HAP-1 (cell line): ENCODE results near the gene SOCS6.
"Not testable (repeated sequence)": the region's sequence is repeated elsewhere in the genome, so short reads cannot be mapped to it uniquely, and the experiment has no call there.

Source experiments
- DNase-seq, 2 experiments: peaks; one replicate each; pipeline ENCODE4 v3.0.0-alpha.2; 2016 to 2020; ENCODE audit warnings: low spot score in 2 of 2
- H3K27me3 ChIP-seq: fragments of 250-450 bp; sonication (Bioruptor Pico); 2 replicates; pipeline ENCODE4 v1.5.1; 2020; ENCODE audit warnings: low read depth, mild to moderate bottlenecking, moderate library complexity
- H3K36me3 ChIP-seq: fragments of 250-450 bp; sonication (Bioruptor Pico); replicated peaks from 2 replicates; pipeline ENCODE4 v1.5.1; 2020; ENCODE audit warnings: mild to moderate bottlenecking
- H3K4me1 ChIP-seq: fragments of 250-450 bp; sonication (Bioruptor Pico); 2 replicates; pipeline ENCODE4 v1.5.1; 2020; ENCODE audit warnings: mild to moderate bottlenecking
- H3K4me3 ChIP-seq: fragments of 250-450 bp; sonication (Bioruptor Pico); 2 replicates; pipeline ENCODE4 v1.5.1; 2020; ENCODE audit warnings: mild to moderate bottlenecking, moderate library complexity
- H3K9me3 ChIP-seq: fragments of 250-450 bp; sonication (Bioruptor Pico); 2 replicates; pipeline ENCODE4 v1.5.1; 2020; ENCODE audit warnings: mild to moderate bottlenecking, moderate library complexity
- in situ Hi-C: fragments of 300-500 bp; cut with MboI; formaldehyde crosslinking; loops from 3 replicates; pipeline ENCODE4 v1.14.3; 2020; ENCODE audit warnings: low sequenced_read_pairs, inconsistent platforms, mixed read lengths

SOCS6 gene

DNA sequence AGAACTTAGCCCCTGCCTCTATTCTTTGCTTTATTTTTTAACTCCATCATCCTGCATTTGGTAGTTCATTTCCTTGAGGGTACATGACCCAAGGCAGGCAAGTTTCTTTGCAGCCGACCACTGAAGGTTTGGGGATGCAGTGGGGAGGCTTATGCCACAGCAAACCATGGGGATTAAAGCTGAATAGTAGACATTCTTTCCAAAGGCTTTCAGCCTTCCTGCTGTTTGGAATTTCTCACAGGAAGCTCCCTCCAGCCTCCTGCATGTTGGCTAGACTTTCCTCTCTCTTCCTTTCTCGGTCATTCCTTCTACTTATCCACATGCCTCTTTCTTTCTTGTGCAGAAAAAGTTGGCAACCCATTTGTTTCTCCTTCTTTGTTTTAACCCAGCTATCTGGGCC lies 77.3 kb downstream of the SOCS6 start:
- Histone ChIP-seq H3K27me3 (no peaks in the 10 kb centered on the region), H3K4me3 (no peak overlapping the region), H3K9me3 (no peaks in the 10 kb centered on the region), H3K36me3 (no peaks in the 10 kb centered on the region), H3K4me1 (no peaks in the 10 kb centered on the region)
- in situ Hi-C loops = no loop called here
- DNase-seq = no peak

DNA sequence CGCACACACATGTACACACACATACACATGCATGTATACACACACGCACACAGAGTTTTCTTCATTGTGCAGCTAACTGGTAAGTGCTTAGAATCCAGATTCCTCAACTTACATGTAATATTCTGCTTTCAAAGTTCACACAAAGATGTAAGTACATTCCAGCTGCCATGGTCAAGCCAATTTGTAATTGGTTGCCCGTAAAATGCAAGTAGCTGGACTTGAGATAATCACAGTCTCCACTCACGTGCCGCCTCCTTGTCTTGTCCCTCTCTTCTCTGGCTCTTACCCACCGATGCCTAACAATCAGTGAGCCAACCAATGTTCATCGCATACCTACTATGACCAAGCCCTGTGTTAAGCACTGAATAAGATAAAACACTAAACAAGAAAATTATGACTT lies 77.8 kb downstream of the SOCS6 start:
- Histone ChIP-seq H3K4me3 (no peak overlapping the region), H3K27me3 (no peaks in the 10 kb centered on the region), H3K36me3 (no peaks in the 10 kb centered on the region), H3K4me1 (no peaks in the 10 kb centered on the region), H3K9me3 (no peaks in the 10 kb centered on the region)
- in situ Hi-C loops = no loop called here
- DNase-seq = no peak

DNA sequence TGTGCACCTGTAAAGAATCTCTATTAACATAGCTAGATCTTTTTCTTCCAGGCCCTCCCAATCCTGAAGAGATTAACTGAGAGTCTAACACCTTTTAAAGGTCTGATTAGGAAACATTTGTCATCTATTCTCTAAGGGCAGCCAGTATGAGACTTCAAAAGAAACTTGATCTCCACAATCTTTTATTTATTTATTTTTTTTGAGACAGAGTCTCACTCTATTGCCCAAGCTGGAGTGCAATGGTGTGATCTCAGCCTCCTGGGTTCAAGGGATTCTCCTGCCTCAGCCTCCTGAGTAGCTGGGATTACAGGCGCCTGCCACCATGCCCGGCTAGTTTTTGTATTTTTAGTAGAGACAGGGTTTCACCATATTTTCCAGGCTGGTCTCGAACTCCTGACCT lies 78.5 kb downstream of the SOCS6 start:
- H3K9me3 ChIP-seq, H3K36me3 ChIP-seq, DNase-seq, H3K4me1 ChIP-seq, H3K27me3 ChIP-seq, in situ Hi-C loops, H3K4me3 ChIP-seq: not testable (repeated sequence)

DNA sequence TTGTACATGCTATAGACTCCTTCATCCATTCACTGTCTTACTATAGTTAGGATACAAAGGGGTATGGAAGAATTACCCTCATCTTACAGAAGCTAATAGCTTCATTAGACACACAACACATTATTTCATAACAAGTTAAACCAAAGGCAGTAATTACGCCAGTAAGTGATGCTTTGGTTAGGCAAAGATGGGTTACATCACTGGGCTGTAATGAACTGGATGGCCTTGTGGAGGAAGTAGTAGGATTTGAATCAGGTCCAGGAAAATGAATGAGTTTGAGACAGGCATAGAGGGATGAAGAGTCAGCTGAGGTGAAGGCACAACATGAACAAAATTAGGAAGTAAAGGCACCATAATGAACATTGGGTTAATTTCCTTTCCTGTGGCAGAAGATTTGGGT lies 80.1 kb downstream of the SOCS6 start:
- DNase-seq = no peak
- H3K4me1 ChIP-seq = no peaks in the 10 kb centered on the region
- H3K4me3 ChIP-seq = no peak overlapping the region
- no peaks in the 10 kb centered on the region for H3K27me3 ChIP-seq
- H3K9me3 ChIP-seq = no peaks in the 10 kb centered on the region
- no peaks in the 10 kb centered on the region for H3K36me3 ChIP-seq
- in situ Hi-C loops = no loop called here

DNA sequence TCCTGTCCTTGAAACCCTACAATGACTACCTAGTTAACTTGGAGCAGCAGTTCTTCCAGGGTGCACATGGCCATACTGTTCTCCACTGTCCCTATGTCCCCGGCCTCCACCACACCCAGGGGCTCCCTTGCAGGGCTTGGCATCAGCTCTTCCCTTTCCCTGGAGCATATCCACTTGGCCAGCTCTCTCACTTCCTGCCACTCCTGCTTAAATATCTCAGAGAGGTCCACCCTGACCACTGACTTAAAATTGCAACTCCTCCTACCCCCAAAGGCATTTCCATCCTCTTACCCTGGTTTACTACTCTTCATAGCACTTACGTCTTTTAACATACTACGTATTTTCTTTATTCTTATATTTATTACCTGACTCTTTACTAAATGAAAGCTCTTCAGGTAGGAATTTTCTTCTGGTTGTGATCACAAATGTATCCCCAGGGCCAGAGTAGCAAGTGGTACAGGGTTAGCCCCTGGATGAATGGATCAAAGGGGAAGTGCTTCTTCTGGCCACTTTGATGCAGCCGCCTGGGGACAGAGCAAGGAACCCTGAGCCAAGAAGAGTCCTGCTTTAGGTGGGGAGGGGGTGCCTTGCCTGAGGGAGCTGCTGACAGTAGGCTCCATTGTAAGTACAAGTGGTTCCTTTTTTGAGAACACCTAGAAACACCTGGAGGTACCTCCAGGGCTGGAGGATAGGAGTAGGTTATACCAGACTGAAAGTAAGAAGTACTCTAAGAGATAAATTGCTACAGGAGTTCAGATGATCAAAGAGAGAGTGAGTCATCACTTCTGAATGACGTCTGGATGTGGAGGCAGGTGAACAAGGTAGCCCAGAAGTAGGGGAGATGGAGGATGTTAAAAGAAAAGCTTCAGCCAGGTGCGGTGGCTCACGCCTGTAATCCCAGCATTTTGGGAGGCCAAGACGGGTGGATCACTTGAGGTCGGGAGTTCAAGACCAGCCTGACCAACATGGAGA lies 82.2 kb downstream of the SOCS6 start:
- Histone ChIP-seq H3K4me1 (no peaks in the 10 kb centered on the region), H3K27me3 (no peaks in the 10 kb centered on the region), H3K4me3 (no peak overlapping the region), H3K36me3 (no peaks in the 10 kb centered on the region), H3K9me3 (no peaks in the 10 kb centered on the region)
- no peak for DNase-seq
- in situ Hi-C loops = no loop called here

DNA sequence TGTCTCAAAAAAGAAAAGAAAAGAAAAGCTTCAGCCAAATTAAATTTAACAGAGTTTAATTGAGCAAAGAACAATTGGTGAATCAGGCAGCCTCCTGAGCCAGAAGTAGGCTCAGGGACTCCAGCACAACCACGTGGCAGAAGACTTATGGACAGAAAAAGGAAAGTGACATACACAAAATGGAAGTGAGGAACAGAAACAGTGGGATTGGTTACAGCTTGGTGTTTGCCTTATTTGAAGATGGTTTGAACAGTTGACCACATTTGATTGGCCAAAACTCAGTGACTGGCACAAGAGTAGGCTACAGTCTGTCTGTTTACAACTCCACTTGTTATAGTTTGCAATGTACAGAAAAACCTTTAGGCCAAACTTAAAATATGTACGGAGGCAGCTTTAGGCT lies 83.1 kb downstream of the SOCS6 start:
- no peaks in the 10 kb centered on the region for H3K27me3 ChIP-seq
- in situ Hi-C loops = no loop called here
- H3K36me3 ChIP-seq = no peaks in the 10 kb centered on the region
- DNase-seq = no peak
- no peak overlapping the region for H3K4me3 ChIP-seq
- no peaks in the 10 kb centered on the region for H3K9me3 ChIP-seq
- H3K4me1 ChIP-seq = no peaks in the 10 kb centered on the region

DNA sequence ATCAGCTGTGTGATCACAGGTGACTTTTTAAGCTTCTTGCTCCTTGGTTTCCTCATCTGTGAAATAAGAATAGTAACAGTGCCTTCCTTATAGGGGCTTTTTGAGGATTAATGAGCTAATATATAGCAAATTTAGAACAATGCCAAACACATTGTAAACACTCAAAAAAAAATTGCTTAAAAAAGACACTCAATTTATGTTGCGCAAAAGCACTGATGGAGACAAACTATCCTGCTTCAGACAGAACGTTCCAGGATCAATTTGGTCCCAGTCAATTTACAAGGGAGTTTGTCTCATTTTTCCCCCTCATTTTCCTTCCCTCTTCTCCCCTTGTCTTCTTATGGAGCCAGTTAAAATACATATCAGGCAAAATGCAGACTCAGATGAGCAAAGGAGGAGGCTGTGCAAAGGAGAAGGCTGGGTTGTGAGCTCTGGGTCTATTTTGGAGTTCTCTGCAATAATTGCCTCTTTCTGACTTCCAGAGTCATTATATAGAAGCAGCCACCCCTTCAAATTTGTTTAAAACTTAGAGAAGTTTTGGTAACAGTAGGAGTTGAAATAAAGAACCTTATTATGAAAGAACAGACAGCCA lies 83.7 kb downstream of the SOCS6 start:
- Histone ChIP-seq H3K9me3 (no peaks in the 10 kb centered on the region), H3K4me3 (no peak overlapping the region), H3K36me3 (no peaks in the 10 kb centered on the region), H3K27me3 (no peaks in the 10 kb centered on the region), H3K4me1 (no peaks in the 10 kb centered on the region)
- no peak for DNase-seq
- in situ Hi-C loops = no loop called here

DNA sequence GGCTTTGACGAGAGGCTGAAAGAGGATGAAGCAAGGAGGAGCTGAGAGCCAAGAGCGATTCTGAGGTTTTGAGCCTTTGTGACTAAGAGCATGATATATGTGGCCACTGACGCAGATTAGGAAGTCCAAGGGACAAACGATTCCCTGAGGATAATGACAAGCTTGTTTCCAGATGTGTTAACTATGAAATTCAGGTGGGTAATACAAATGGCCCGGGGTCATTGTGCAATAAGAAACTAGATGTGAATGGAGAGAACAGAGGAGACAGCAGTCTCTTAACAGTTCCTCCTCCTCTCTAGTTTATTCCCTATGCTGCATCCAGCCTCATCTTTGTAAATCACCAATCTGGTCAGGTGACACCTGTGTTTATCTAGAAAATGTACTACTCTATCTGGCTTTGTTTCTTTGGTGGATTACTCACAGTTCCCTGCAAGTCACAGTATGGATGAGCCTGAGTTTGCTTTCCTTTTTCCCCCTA lies 84.2 kb downstream of the SOCS6 start:
- Histone ChIP-seq H3K36me3 (no peaks in the 10 kb centered on the region), H3K4me3 (no peak overlapping the region), H3K27me3 (no peaks in the 10 kb centered on the region), H3K4me1 (no peaks in the 10 kb centered on the region), H3K9me3 (no peaks in the 10 kb centered on the region)
- DNase-seq = no peak
- in situ Hi-C loops = no loop called here

DNA sequence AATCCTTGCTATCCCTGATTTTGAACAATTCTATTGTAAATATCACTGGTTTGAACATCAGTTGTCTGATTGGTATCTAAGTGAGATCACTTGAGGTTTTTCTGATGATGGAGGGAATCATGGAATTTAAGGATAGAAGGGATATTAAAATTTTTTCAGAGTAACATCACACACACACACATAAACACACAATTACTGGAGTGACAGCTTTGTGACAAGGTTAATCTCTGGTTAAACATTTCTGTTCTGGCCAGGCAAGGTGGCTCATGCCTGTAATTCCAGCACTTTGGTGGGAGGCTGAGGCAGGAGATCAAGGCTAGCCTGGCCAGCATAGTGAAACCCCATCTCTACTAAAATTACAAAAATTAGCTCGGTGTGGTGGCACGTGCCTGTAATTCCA lies 85.3 kb downstream of the SOCS6 start:
- H3K4me3 ChIP-seq = no peak overlapping the region
- H3K27me3 ChIP-seq = no peaks in the 10 kb centered on the region
- no peaks in the 10 kb centered on the region for H3K4me1 ChIP-seq
- no peaks in the 10 kb centered on the region for H3K36me3 ChIP-seq
- DNase-seq = no peak
- in situ Hi-C loops = no loop called here
- H3K9me3 ChIP-seq = no peaks in the 10 kb centered on the region

DNA sequence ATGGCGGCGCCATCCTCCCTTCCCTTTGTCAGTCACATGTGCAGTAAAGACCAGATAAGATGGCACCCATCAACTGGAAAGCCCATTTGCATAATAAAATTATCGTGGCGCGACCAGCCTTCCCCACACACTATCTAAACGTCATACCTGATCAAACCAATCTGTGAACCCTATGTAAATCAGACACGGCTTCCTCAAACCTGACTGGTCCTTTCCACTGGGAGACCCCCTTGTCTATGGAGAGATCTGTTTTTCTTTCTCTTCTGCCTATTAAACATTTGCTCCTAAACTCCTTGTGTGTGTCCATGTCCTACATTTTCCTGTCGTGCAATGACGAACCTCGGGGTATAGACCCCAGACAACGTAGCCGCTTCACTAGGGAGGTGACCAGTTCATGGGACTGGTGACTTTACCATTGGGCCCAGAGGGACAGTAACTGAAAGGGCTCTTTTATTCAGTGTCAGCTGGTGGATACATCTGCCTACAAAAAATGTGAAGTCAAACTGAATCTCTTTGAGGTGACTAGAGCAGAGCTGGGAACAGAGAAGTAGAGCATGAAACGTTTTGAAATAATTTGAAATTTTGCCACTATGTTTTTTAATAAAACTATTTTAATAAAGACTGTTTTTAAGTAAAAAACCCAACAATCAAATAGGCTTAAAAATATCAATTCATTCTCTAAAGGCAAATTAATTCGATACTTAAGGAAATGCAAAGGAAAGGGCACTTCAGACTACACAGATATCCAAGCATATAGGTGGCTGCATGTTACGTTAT lies 87.5 kb downstream of the SOCS6 start:
- H3K9me3 ChIP-seq = no peaks in the 10 kb centered on the region
- DNase-seq = no peak
- in situ Hi-C loops = no loop called here
- H3K4me1 ChIP-seq = peaks cover 6% of the 10 kb centered on the region
- H3K27me3 ChIP-seq = no peaks in the 10 kb centered on the region
- no peaks in the 10 kb centered on the region for H3K36me3 ChIP-seq
- H3K4me3 ChIP-seq = no peak overlapping the region

DNA sequence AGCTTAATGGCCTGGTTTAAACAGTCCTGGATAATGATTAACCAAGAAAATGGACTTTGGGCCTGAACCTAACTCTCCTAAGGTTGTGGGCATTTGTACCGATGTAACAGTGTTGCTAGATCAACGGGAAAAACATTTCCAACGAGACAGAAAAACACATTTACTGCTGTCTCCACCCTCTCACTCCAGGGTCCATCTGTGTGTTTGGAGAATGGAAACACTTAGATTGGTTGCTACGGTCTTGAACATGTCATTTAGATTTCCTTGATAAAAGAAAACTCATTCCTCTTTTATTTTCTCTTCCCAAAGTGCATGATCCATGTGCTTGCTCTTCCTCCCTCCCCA lies 88.0 kb downstream of the SOCS6 start:
- Histone ChIP-seq H3K9me3 (no peaks in the 10 kb centered on the region), H3K4me3 (no peak overlapping the region), H3K4me1 (peaks cover 6% of the 10 kb centered on the region), H3K27me3 (no peaks in the 10 kb centered on the region), H3K36me3 (no peaks in the 10 kb centered on the region)
- in situ Hi-C loops = no loop called here
- DNase-seq = no peak

DNA sequence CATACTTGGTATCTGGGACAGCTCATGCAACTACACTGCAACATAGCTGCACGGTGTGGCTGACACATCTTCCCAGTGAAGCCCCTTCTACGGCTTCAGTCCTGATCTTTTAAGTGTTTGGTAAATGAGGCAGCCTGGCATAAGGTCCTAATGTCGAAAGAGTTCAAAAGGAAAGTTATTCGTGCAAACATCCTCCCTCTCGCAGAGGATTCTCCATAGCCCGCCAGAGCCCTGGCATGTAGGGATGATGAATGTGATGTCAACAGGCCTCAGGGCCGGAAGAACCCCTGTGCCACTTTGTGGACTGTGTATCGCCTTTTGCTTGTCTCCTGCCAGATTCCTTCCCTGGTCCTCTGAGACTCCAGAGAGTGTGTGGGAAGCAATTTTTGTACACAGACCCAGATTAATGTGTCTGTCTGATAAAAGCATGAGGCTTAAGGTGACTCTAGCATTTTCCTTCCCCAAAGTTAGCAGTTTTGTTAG lies 88.5 kb downstream of the SOCS6 start:
- Histone ChIP-seq H3K4me1 (peaks cover 6% of the 10 kb centered on the region), H3K27me3 (no peaks in the 10 kb centered on the region), H3K9me3 (no peaks in the 10 kb centered on the region), H3K36me3 (no peaks in the 10 kb centered on the region), H3K4me3 (no peak overlapping the region)
- no peak for DNase-seq
- in situ Hi-C loops = no loop called here

DNA sequence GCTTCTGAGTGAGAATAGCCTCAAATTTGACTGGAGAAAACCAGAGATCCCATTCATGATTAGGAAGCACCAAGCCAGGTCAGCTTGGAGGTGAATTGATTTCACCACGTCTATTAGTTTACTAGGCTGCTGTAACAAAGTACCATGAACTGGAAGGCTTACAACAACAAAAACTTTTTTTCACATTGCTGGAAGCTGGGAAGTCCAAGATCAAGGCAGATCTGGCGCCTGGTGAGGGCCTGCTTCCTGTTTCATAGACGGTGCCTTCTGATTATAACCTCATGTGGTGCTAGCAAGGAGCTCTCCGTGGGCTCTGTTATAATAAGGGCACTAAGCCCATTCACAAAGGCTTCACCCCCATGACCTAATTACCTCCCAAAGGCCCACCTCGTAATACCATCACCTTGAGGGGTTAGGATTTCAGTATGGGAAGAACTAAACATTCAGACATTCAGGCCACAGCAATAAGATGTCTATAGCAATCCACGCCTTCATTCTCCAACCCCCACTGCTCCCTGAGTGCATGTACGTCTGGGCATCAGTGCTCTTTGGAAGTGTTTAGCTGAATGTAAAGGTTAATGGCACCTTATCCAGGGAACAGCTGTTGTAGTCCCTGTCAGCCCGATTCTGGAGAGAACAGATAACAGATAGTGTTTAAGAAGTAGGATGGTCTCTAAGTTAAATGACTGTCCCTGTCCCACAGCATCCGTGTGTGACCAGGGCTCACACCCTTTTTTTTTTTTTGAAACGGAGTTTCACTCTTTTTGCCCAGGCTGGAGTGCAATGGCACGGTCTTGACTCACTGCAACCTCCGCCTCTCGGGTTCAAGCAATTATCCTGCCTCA lies 89.2 kb downstream of the SOCS6 start:
- no peaks in the 10 kb centered on the region for H3K9me3 ChIP-seq
- no peak for DNase-seq
- in situ Hi-C loops = no loop called here
- no peak overlapping the region for H3K4me3 ChIP-seq
- H3K27me3 ChIP-seq = no peaks in the 10 kb centered on the region
- peaks cover 6% of the 10 kb centered on the region for H3K4me1 ChIP-seq
- H3K36me3 ChIP-seq = no peaks in the 10 kb centered on the region
